HG02763 (cell line): ENCODE results near the gene IL13.
"Not testable (repeated sequence)": the region's sequence is repeated elsewhere in the genome, so short reads cannot be mapped to it uniquely, and the experiment has no call there.

Experiments
- ATAC-seq: cut with Tn5 transposase; IDR thresholded peaks from one replicate; pipeline ENCODE4 v1.9.1; 2021; ENCODE audit warnings: mild to moderate bottlenecking, moderate library complexity; ENCODE audit not compliant: unreplicated experiment

Gene IL13

DNA sequence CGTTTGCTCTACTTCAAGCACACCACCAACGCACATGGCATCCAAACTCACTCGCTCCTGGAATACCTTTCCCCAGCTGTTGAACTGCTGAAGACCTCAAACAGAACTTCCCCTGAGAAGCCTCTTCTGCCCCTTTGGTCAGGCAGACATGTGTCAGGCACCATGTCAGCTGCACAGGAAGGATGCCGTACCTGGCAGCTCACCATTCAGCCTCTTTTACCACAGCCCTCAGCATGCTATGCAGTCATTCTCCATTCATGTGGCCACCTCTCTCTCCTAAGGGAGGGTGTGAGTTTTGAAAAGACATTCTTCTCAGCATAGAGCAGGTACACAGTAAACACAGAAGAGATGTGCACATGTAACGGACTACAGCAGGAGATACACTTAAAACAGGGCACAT is 30.0 kb downstream of the IL13 start:
- no peak for ATAC-seq

GRCh38 chr5:132688536-132689339 is 30.8 kb downstream of the IL13 start:
- ATAC-seq, result peak; percentile 36

- ATAC-seq, result no peak
Observed at GRCh38 chr5:132689513-132689912, 31.5 kb downstream of the IL13 start.

DNA sequence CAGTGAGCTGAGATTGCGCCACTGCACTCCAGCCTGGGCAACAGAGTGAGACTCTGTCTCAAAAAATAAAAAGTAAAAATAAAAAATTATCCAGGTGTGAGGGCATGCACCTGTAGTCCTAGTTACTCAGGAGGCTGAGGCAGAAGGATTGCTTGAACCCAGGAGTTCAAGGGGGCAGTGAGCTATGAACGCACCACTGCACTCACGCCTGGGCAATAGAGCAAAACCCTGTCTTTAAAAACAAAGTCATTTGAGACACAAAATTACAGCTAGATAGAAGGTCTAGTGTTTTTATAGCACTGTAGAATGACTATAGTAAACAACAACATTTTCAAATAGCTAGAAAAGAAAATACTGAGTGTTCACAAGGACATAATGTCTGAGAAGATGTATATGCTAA is 32.2 kb downstream of the IL13 start:
- ATAC-seq, result no peak

- ATAC-seq, result not testable (repeated sequence)
Observed at GRCh38 chr5:132691755-132692631, 34.0 kb downstream of the IL13 start.

DNA sequence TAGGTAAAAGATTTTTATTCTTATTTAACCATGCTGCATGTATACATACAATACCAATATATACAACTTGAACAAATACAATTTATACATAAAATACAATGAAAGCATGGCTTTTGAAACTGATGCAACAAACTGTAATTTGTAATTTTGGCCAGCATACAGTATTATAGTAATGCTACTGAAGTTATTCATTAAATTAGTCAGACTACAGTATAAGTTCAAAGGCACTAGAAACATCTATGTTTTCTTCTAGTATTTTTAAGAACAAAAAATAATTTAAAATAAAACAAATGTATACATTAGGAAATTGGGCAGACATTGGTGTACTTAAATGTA is 34.6 kb downstream of the IL13 start:
- no peak for ATAC-seq

DNA sequence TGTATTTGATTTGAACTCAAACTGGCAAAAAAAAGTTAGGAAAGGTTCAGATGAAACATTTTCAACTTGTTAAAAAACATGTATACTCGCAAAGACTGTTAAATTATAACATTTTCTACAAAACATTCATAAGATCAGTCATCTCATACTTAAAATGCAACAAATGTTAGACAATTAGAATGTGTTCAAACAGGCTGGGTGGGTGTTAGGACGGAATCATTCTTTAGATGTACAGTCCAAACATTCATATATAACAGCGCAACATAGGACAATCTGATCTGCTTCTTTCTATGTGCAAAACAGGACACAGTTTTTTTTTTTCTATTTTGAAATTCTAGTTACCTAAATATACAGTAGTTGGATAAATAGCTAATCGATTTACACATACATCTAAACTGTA is 38.0 kb downstream of the IL13 start:
- ATAC-seq, result no peak

GRCh38 chr5:132704875-132705274 is 46.9 kb downstream of the IL13 start:
- ATAC-seq, result no peak

DNA sequence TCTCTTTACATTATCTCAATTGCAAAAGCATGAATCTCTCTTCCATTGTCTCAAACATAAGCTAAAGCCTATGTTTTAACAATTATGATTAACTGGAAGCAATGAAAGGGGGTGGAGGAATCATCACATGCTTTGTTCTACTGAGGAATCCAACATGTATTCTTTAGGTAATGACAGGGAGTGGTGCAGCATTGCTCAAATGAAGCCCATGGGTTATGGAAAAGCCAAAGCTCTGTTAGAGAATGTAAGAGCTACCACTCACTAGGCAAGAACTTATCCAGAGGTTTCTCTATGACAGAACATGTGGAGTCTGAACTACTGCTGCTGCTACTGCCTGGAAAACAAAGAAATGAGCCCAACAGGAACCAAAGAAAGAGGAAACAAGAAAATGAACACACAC is 50.7 kb downstream of the IL13 start:
- ATAC-seq, result no peak
